Activated CD8-positive, alpha-beta memory T cell treated with anti-CD3 and anti-CD28 coated beads, Interleukin-2, amount 50 U/mL, for 24 hours (primary cell): ENCODE results near the gene CMTM2.
A peak's percentile ranks its signal among the peaks of the same experiment; 100 is the strongest.
"Not testable (repeated sequence)": the region's sequence is repeated elsewhere in the genome, so short reads cannot be mapped to it uniquely, and the experiment has no call there.

Experiments used
- DNase-seq: peaks from one replicate; pipeline ENCODE4 v3.0.0-alpha.2; 2020; ENCODE audit errors: extremely low read depth

Gene CMTM2

GRCh38 chr16:66552286-66553177 lies 26.7 kb upstream of the CMTM2 start, which contains the start of gene CKLF:
CKLF (plus strand) TSS chr16:66552576; CDS start chr16:66552716, 140 bp downstream.
- DNase-seq = peak; percentile 68

- DNase-seq = no peak
These were observed 26.0 kb upstream of the CMTM2 start for GRCh38 chr16:66553223-66553622.

- no peak for DNase-seq
These were observed 25.2 kb upstream of the CMTM2 start for GRCh38 chr16:66554021-66554420.

DNA sequence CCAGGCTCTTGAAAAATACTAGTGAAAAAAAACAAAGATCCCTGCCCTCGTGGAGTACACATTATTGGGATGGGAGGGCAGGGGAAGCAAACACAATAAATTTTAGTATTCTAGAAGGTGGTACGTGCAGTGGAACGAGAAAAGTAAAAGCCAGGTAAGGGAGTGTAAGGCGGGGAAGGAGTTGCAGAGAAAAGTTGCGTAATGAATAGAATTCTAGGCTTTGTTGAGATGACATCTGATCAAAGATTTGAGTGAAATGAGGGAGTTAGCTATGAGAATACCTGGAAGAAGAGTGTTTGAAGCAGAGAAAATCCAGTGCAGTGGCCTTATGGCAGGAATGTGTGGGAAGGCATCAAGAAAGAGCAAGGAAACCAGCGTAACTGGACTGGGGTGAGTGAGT lies 24.8 kb upstream of the CMTM2 start:
- no peak for DNase-seq

DNA sequence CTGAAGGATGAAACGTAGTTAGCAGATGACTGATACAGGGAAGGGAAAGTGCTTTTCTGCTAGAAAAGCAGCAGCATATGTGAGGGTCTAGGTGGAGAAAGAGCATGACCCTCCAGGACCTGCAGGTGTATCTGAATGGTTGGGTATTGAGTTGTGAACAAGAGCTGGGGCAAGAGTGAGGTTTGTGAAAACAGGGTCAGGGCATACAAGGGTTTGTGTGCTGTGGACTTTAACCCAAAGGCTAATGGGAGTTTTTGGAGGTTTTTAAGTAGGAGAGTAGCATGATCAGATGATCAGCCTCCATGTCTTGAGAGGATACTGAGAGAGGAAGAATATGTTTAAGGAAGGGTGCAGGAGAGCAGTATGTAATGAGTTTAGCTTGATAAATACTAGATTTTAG lies 19.2 kb upstream of the CMTM2 start:
- no peak for DNase-seq

DNA sequence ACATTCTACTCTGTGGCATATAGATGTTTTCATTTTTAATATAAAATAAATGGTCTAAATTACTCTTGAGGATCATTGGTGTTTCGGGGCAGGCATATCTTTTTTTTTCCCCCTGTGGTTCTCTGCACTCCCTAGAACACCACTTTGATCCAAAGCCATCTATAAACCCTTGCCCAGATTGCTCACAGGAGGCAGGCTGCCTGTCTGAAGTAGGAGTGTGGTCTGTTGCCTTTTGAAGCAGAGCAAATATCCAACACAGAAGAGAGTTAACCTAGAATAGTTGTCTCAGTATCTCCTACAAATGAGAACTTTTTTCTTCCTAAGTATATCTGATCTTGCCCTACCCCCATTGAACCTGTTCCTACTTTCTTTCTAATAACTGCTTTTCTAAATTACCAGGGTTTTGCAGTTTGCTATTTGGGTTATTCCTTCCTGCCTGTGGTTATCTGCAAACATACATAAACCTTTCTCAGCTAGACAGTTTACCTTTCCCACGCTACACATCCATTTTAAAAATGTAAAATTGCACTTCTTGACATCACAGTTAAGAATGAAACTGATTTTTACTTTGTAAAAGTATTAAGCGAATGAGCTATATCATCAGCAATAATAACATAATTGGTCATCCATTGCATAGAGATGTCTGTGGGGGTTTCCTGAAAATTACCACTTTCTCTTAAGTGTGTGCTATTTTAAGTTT lies 17.7 kb upstream of the CMTM2 start:
- DNase-seq = no peak

DNA sequence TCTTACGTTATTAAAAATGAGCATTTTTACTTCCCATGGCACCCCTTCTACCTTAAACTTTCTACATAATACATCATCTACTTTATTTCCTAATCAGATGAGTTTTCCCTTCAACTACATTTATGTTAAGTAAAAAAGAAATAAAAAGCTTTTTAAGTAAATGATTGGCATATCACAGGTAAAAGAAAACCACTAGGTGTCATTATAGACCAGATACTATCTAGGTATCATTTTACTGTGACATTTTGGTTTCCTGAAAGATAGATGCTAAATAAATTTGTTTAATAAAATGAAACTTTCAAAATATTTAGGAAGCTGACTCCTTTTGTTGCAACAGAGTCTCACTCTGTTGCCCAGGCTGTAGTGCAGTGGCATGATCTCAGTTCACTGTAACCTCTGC lies 16.9 kb upstream of the CMTM2 start:
- no peak for DNase-seq

- no peak for DNase-seq
These were observed 16.3 kb upstream of the CMTM2 start for GRCh38 chr16:66562986-66563385.

GRCh38 chr16:66563574-66564334 lies 15.5 kb upstream of the CMTM2 start:
- DNase-seq = no peak

DNA sequence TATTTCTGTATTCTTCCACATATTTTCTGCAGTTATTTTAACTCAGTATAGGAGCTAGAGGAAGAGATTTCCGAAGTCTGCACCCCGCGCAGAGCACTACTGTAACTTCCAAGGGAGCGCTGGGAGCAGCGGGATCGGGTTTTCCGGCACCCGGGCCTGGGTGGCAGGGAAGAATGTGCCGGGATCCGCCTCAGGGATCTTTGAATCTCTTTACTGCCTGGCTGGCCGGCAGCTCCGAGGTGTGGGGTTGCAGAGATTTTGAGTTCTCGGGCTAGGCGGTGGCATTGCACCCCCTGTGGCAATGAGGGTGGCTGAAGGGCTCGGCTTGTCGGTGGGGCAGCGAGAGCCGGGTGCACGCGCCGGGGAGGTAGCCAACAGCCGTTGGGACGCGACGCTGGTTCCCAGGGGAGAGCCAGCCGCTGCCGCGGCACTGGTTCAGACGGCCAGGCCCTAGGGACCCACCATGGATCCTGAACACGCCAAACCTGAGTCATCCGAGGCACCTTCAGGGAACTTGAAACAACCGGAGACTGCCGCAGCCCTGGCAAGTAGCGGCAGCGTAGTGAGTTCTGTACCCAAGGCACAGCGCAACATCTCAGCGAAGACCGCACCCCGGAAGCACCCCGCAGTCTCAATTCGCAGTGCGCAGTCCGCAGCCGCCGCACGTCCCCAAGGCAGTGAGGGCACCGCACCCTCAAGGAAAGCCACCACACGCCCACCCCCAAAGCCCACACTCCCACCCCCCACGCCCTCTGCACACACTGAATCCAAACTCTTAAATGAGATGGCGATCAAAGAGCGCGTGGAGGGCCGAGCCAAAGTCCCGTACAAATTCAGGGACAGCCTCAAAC lies 13.0 kb upstream of the CMTM2 start, which contains the start of gene CMTM1:
CMTM1 (plus strand) TSS at position 389 of the 851 bp plus-strand sequence; CDS start at position 464, 75 bp downstream.
- no peak for DNase-seq

- DNase-seq = not testable (repeated sequence)
These were observed 12.0 kb upstream of the CMTM2 start for GRCh38 chr16:66567270-66567669.

- no peak for DNase-seq
These were observed 10.9 kb upstream of the CMTM2 start for GRCh38 chr16:66568355-66568754.

GRCh38 chr16:66569131-66569530 lies 10.1 kb upstream of the CMTM2 start:
- no peak for DNase-seq

- DNase-seq = no peak
These were observed 9.3 kb upstream of the CMTM2 start for GRCh38 chr16:66569827-66570405.

- no peak for DNase-seq
These were observed 6.9 kb upstream of the CMTM2 start for GRCh38 chr16:66572356-66572755.

GRCh38 chr16:66574081-66574480 lies 5.2 kb upstream of the CMTM2 start:
- DNase-seq = no peak

DNA sequence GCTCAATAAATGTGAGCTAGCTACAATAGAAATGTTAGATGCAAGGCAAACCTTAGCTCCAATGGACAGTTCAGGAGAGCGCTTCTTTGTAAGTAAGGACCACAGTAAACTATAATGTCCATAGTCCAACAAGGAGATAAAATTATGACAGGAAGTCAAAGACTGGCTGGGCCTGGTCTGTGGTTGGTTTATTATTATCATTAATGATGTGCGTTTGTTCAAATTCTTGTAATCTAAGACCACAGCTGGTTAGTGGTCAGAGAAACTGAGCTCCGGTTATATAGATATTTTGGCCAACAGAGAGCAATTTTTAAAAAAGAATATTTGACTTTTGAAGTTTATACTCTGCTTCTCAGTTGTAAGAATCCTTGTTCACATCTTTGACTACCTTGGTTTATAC lies 4.7 kb upstream of the CMTM2 start:
- DNase-seq = no peak

GRCh38 chr16:66575060-66575459 lies 4.2 kb upstream of the CMTM2 start:
- no peak for DNase-seq

DNA sequence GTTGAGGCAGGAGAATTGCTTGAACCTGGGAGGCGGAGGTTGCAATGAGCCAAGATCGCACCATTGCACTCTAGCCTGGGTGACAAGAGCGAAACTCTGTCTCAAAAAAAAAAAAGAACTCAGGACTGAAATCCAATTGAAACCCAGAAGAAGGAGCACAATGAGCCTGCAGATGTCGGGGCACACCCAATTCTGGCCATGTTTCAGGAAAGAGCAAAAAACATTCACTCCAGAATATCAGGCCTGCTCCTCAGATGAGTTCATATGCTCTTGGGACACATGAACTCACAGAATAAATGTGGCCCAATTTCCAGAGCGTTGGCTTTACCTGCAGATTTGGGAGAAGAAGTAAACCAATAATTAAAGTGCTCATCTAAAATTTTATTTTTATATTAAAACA lies 3.0 kb upstream of the CMTM2 start:
- no peak for DNase-seq

DNA sequence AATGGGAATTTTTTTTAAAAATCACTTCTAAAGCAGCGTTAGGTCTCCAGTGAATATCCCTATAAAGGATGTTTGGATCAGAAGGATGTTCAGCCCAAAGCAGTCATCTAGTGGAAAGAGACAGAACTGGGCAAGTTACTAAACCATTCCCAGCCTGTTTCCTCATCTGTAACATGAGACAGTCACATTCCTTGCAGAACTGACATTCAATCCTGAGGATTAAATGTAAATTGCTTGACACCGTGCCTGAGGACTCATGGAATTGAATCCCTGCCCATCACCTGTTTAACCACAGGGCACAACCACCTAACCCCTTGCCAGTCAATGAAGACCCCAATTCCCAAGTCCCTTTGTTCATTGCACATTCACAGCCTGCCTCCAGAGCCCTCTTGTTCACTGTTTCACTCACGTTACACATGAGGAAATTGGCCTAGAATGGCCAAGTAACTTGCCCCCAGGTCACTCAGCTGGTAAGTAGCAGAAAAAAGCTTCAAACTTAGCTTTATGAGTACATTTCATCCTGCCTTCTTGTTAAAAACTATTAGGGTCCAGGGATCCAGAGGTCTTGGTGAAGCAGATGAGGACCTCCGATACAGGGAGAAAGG lies 1.4 kb downstream of the CMTM2 start:
- DNase-seq = no peak
